ENCODE measurements around the gene SLC6A11.

GRCh38 chr3:10855083-10855870, 39.2 kb downstream of the SLC6A11 start:
- no peak for TF ChIP-seq MXI1 (IDR thresholded peaks at IDR 0.05; ENCODE audit: low read depth, low read length)
- no peak for TF ChIP-seq TAF1 (IDR thresholded peaks at IDR 0.05; ENCODE audit: control insufficient read depth, extremely low read depth, insufficient read depth, low read length, severe bottlenecking)
- no peak for TF ChIP-seq CTCF (IDR thresholded peaks at IDR 0.05 in 2 of 3, conservative IDR thresholded peaks at IDR 0.05 in 1 of 3; ENCODE audit: insufficient read depth in 2 of 3, low read depth in 1 of 3, low read length in 3 of 3)

All from K562 (cell line).